Type B pancreatic cell (in vitro differentiated cells): ENCODE data around the gene RBPJ. TPM values are rescaled to one million over a fixed set of nuclear protein-coding genes. Genes with fewer than 3 reads are reported as not detected.
A peak's percentile ranks its signal among the peaks of the same experiment; 100 is the strongest.

ENCODE experiments used
- DNase-seq: peaks from one replicate; pipeline ENCODE4 v3.0.0; 2021; ENCODE audit warnings: mixed read lengths; ENCODE audit not compliant: unreplicated experiment; ENCODE audit errors: extremely low spot score
- H3K27ac Mint-ChIP-seq: 2 replicates; pipeline ENCODE4 v1.8.0; 2021; ENCODE audit warnings: mild to moderate bottlenecking, mixed read lengths
- H3K27me3 Mint-ChIP-seq: 2 replicates; pipeline ENCODE4 v1.8.0; 2021; ENCODE audit warnings: mixed read lengths
- H3K36me3 Mint-ChIP-seq: 2 replicates; pipeline ENCODE4 v1.8.0; 2021; ENCODE audit warnings: mixed read lengths
- H3K4me1 Mint-ChIP-seq: one replicate; pipeline ENCODE4 v1.8.0; 2021; ENCODE audit warnings: mixed read lengths; ENCODE audit not compliant: unreplicated experiment
- H3K4me3 Mint-ChIP-seq: 2 replicates; pipeline ENCODE4 v1.8.0; 2021; ENCODE audit warnings: mild to moderate bottlenecking, mixed read lengths
- H3K9me3 Mint-ChIP-seq: 2 replicates; pipeline ENCODE4 v1.8.0; 2021; ENCODE audit warnings: mixed read lengths
- total RNA-seq: library from RNA; stranded (reverse); gene quantifications from 2 replicates; pipeline ENCODE4 v1.2.1, GENCODE V29; 2021; ENCODE audit warnings: low replicate concordance
- TF ChIP-seq, protein P1 (sequence below): fragments of 200-600 bp; sonication (generic); conservative IDR thresholded peaks from 2 replicates; pipeline ENCODE4 v1.5.0; 2021; ENCODE audit warnings: antibody characterized with exemption, mild to moderate bottlenecking

RBPJ gene
- total RNA-seq, 1 donor from 2014 or later: 95.4 TPM

DNA sequence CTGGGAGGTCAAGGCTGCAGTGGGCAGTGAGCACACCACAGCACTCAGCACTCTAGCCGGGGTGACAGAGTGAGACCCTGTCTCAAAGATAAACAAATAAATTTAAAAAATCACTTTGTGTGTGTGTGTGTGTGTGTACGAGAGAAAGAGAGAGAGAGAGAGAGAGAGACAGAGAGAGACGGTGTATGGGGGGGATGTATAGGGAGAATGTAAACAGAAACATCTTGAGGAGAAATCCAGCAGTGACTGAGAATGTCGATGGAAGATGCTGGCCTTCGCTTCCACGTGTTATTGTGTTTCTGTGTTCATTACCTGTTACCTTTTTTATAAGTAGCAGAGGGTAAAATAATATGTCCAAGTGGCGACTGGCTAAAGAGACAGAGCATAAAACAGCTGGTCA is 23.6 kb upstream of the RBPJ start:
- Mint-ChIP-seq H3K9me3 (peaks cover 10% of the 10 kb centered on the region), H3K4me1 (peaks cover 23% of the 10 kb centered on the region), H3K27ac (no peak overlapping the region), H3K27me3 (no peaks in the 10 kb centered on the region), H3K36me3 (peaks cover 3% of the 10 kb centered on the region), H3K4me3 (no peak overlapping the region)
- TF ChIP-seq, protein P1, sequence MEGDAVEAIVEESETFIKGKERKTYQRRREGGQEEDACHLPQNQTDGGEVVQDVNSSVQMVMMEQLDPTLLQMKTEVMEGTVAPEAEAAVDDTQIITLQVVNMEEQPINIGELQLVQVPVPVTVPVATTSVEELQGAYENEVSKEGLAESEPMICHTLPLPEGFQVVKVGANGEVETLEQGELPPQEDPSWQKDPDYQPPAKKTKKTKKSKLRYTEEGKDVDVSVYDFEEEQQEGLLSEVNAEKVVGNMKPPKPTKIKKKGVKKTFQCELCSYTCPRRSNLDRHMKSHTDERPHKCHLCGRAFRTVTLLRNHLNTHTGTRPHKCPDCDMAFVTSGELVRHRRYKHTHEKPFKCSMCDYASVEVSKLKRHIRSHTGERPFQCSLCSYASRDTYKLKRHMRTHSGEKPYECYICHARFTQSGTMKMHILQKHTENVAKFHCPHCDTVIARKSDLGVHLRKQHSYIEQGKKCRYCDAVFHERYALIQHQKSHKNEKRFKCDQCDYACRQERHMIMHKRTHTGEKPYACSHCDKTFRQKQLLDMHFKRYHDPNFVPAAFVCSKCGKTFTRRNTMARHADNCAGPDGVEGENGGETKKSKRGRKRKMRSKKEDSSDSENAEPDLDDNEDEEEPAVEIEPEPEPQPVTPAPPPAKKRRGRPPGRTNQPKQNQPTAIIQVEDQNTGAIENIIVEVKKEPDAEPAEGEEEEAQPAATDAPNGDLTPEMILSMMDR: no peak
- DNase-seq: no peak

DNA sequence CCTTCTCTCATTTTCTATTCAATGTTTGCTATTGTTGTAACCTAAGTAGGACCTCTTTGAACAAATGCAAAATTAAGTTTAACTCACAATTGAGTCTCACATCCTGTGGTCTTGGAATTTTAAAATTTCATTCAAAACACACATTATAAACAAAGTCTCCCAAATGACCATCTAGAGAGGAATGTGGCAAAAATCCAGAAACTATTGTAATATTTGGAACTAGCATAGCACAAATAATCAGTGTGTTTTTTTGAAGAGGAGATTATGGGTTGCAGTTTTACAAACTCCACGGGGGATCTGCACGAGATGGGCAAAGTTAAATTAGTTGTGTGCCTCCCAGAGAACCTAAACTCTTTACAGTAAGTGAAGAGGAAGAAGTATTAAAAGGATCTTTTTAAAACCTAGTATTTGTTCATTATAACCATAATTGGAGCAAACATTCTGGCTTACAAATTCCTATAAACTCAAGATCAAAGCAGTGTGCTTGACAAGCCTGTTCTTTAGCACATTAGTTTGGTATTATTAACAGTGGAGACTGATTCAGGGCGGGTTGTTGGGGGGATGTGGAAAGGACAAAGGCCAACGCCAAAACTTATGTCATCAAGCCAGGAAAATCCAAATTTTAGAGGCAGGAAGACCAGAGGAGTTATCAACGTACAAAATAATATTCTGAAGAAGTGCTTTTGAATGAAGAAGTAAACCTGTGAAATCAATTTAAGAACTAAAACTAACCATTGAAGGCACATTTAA is 22.4 kb upstream of the RBPJ start:
- Mint-ChIP-seq H3K27ac (no peak overlapping the region), H3K4me3 (no peak overlapping the region)
- TF ChIP-seq, protein P1: no peak

DNA sequence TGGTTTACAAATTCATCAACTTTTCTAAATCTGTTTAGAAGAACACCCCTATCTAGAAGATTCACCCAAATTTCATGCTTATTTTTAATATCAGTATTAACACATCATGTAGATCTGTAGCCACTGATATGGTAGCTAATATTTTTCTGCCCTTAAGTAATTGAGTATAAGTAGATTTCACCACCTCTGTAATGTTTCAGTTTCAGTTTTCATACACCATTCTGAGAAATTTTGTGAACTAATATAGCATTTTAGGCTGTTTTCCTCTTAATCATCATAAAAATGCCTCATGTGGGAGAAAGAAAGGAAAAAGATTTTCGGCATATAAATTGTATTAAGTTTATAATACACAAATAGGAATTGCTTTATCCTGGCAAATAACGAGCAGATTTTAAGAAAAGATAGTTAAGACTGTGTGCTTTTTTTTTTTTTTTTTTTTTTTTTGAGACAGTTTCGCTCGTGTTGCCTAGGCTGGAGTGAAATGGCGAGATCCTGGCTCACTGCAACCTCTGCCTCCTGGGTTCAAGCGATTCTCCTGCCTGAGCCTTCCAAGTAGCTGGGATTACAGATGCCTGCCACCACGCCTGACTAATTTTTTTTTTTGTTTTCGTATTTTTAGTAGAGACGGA is 21.4 kb upstream of the RBPJ start:
- no peak overlapping the region for H3K4me3 Mint-ChIP-seq
- peaks cover 23% of the 10 kb centered on the region for H3K4me1 Mint-ChIP-seq
- DNase-seq: no peak
- TF ChIP-seq, protein P1: no peak
- H3K27me3 Mint-ChIP-seq: no peaks in the 10 kb centered on the region
- peaks cover 3% of the 10 kb centered on the region for H3K36me3 Mint-ChIP-seq
- H3K27ac Mint-ChIP-seq: no peak overlapping the region
- peaks cover 13% of the 10 kb centered on the region for H3K9me3 Mint-ChIP-seq

More for the DNA sequence above, 22.4 kb upstream of the RBPJ start:
- peaks cover 23% of the 10 kb centered on the region for H3K4me1 Mint-ChIP-seq
- no peaks in the 10 kb centered on the region for H3K27me3 Mint-ChIP-seq
- H3K36me3 Mint-ChIP-seq: peaks cover 3% of the 10 kb centered on the region
- no peak for DNase-seq
- peaks cover 13% of the 10 kb centered on the region for H3K9me3 Mint-ChIP-seq

DNA sequence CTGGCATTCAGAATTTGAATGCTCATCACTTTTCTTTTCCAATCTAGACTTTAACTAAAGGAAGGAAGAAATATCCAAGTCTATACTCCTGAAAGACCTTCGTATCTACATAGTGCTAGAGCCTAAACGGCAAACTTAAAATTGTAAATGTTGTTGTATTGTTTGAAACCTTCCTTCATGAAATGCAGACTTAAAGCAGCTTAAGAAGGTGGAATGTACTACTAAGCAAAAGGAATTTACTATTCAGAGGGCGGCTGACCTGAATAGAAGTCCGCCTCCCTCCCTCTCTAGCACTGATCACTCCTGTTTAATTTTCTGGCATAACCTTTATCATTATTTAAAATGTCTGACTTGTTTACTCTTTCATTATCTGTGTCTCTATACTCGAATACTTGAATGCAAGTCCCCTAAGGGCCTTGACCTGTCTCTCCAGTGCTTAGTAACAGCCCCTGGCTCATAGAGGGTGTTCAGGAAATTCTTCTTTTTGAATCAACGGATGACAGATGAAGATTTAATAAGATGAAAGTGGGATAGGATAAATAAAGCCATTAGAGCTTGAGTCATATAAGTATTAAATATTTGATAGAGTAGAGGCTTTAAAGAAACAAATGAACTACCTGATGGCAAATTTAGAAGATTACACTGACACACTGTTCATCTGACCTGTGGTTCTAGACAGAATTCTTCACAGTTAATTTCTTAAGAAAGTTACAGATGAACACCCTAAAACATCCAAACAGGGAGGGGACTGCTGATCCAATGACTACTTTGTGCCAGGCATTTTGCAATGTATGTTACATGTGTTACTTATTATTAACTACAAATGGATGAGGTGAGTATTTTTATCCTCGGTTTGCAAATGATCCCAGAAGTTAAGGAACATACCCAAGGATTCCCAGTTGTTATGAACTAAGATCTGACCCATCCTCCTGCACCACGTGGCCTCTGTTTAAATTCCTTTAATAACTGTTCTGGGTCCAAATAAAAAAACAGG is 20.2 kb upstream of the RBPJ start:
- no peak for DNase-seq
- peaks cover 8% of the 10 kb centered on the region for H3K9me3 Mint-ChIP-seq
- TF ChIP-seq, protein P1: no peak
- H3K4me1 Mint-ChIP-seq: peaks cover 23% of the 10 kb centered on the region
- H3K36me3 Mint-ChIP-seq: peaks cover 3% of the 10 kb centered on the region
- H3K27ac Mint-ChIP-seq: no peak overlapping the region
- H3K27me3 Mint-ChIP-seq: no peaks in the 10 kb centered on the region
- H3K4me3 Mint-ChIP-seq: peak overlapping the region; percentile 13

DNA sequence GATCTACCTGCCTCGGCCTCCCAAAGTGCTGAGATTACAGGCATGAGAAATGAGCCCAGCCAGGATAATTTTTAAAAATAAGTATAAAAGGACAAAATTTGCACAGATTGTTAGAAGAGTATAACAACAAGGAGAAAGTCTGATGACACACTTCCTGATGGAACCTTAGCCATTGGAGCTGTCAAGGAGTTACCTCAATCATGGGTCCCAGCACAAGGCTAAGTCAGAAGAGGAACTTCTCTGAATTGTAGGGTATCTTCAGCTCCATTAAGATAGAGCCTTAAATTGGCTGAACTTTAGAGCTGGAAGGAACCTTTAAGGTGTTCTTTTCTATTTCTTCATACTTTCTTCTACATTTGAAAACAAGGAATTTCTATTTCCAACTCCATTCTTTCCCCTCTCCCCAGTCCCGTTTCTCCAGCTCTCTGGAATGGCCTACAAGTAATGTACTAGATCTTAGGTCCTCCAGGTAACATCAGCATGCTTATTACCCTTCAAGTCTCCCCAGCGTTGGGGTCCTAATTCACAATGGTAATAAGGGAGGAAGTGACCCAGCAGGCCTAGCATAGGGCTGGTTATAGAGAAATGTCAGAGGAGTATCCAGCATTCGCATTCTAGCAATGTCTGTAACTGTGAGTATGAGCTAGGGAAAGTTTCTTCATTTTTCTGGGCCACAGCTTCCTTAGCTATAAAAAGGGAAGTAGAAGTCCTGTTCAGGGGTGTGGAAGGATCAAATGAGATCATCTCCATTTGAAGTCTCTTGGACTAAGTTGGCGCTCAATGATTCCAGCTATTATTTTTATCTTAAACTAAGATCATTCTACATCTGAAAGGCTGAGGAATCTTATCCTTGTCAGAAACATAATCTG is 18.5 kb upstream of the RBPJ start:
- TF ChIP-seq, protein P1: no peak
- DNase-seq: no peak
- Mint-ChIP-seq H3K27ac (no peak overlapping the region), H3K4me3 (no peak overlapping the region), H3K4me1 (peaks cover 19% of the 10 kb centered on the region), H3K27me3 (no peaks in the 10 kb centered on the region), H3K36me3 (peaks cover 3% of the 10 kb centered on the region), H3K9me3 (peaks cover 8% of the 10 kb centered on the region)
